H9 (cell line): ENCODE data around the gene ROR1. TPM values are rescaled to one million over a fixed set of nuclear protein-coding genes. Genes with fewer than 3 reads are reported as not detected.

Experiments used
- DNase-seq: peaks from one replicate; pipeline ENCODE4 v3.0.0-alpha.2; 2017
- H2AFZ ChIP-seq: one replicate; pipeline ENCODE4 v1.6.1; 2013; ENCODE audit warnings: mild to moderate bottlenecking, low read length, control low read depth, moderate library complexity
- H2AK5ac ChIP-seq: 2 replicates; pipeline ENCODE4 v1.6.1; 2013; ENCODE audit warnings: low read length, control low read depth, mixed read lengths; ENCODE audit not compliant: insufficient read length
- H2BK120ac ChIP-seq: one replicate; pipeline ENCODE4 v1.6.1; 2013; ENCODE audit warnings: low read depth, mild to moderate bottlenecking, low read length, control low read depth, inconsistent platforms; ENCODE audit not compliant: poor library complexity, severe bottlenecking
- H2BK12ac ChIP-seq: 2 replicates; pipeline ENCODE4 v1.6.1; 2013; ENCODE audit warnings: low read length, control low read depth, mixed read lengths, low read depth; ENCODE audit not compliant: insufficient read length
- H2BK15ac ChIP-seq: 2 replicates; pipeline ENCODE4 v1.6.1; 2013; ENCODE audit warnings: low read depth, low read length, control low read depth
- H2BK20ac ChIP-seq: one replicate; pipeline ENCODE4 v1.6.1; 2013; ENCODE audit warnings: low read depth, mild to moderate bottlenecking, low read length, control low read depth, inconsistent platforms; ENCODE audit not compliant: poor library complexity, severe bottlenecking
- H2BK5ac ChIP-seq: 2 replicates; pipeline ENCODE4 v1.6.1; 2013; ENCODE audit warnings: low read length, control low read depth, mixed read lengths; ENCODE audit not compliant: insufficient read length
- H3K14ac ChIP-seq: 2 replicates; pipeline ENCODE4 v1.6.1; 2013; ENCODE audit warnings: low read length, control low read depth; ENCODE audit not compliant: insufficient read depth
- H3K18ac ChIP-seq: 2 replicates; pipeline ENCODE4 v1.6.1; 2013; ENCODE audit warnings: low read depth, mild to moderate bottlenecking, mixed read lengths, low read length, control low read depth; ENCODE audit not compliant: insufficient read length
- H3K23ac ChIP-seq: 2 replicates; pipeline ENCODE4 v1.6.1; 2013; ENCODE audit warnings: low read length, control low read depth, mixed read lengths, low read depth; ENCODE audit not compliant: insufficient read length
- H3K23me2 ChIP-seq: 2 replicates; pipeline ENCODE4 v1.6.1; 2013; ENCODE audit warnings: low read depth, mild to moderate bottlenecking, mixed read lengths, low read length, control low read depth; ENCODE audit not compliant: insufficient read length, poor library complexity, severe bottlenecking
- H3K27ac ChIP-seq: 2 replicates; pipeline ENCODE4 v1.5.1; 2013; ENCODE audit warnings: low read length, control low read depth, mixed read lengths, low read depth; ENCODE audit not compliant: insufficient read length
- H3K27me3 ChIP-seq: 2 replicates; pipeline ENCODE4 v1.6.1; 2013; ENCODE audit warnings: low read length, control low read depth, inconsistent platforms; ENCODE audit not compliant: insufficient read depth
- H3K4ac ChIP-seq: 2 replicates; pipeline ENCODE4 v1.6.1; 2013; ENCODE audit warnings: low read depth, mild to moderate bottlenecking, control low read depth, inconsistent platforms, low read length, moderate library complexity
- H3K4me1 ChIP-seq: 2 replicates; pipeline ENCODE4 v1.6.1; 2013; ENCODE audit warnings: low read length, control low read depth, inconsistent platforms; ENCODE audit not compliant: insufficient read depth
- H3K4me2 ChIP-seq: 2 replicates; pipeline ENCODE4 v1.6.1; 2013; ENCODE audit warnings: low read length, control low read depth, mixed read lengths; ENCODE audit not compliant: insufficient read length, insufficient read depth
- H3K56ac ChIP-seq: 2 replicates; pipeline ENCODE4 v1.6.1; 2013; ENCODE audit warnings: low read depth, mild to moderate bottlenecking, mixed read lengths, low read length, control low read depth; ENCODE audit not compliant: insufficient read length
- H3K79me1 ChIP-seq: 2 replicates; pipeline ENCODE4 v1.6.1; 2013; ENCODE audit warnings: low read depth, mild to moderate bottlenecking, moderate library complexity, low read length, control low read depth, inconsistent platforms; ENCODE audit not compliant: insufficient read depth, poor library complexity, severe bottlenecking
- H3K79me2 ChIP-seq: 2 replicates; pipeline ENCODE4 v1.6.1; 2013; ENCODE audit warnings: low read length, control low read depth, inconsistent platforms; ENCODE audit not compliant: insufficient read depth
- H3K9ac ChIP-seq: 2 replicates; pipeline ENCODE4 v1.6.1; 2013; ENCODE audit warnings: low read length, control low read depth, mixed read lengths; ENCODE audit not compliant: insufficient read length; ENCODE audit errors: extremely low read depth
- H3K9me3 ChIP-seq: one replicate; pipeline ENCODE4 v1.6.1; 2013; ENCODE audit warnings: low read depth, low read length, inconsistent platforms; ENCODE audit not compliant: control insufficient read depth
- H3T11ph ChIP-seq: one replicate; pipeline ENCODE4 v1.6.1; 2013; ENCODE audit warnings: mild to moderate bottlenecking, low read length, control low read depth, inconsistent platforms
- H4K20me1 ChIP-seq: one replicate; pipeline ENCODE4 v1.6.1; 2013; ENCODE audit not compliant: control insufficient read depth, insufficient read length, insufficient read depth
- H4K5ac ChIP-seq: 2 replicates; pipeline ENCODE4 v1.6.1; 2013; ENCODE audit warnings: low read depth, mild to moderate bottlenecking, mixed read lengths, low read length, control low read depth; ENCODE audit not compliant: insufficient read length
- H4K8ac ChIP-seq: replicated peaks from 2 replicates; pipeline ENCODE4 v1.6.1; 2013; ENCODE audit warnings: low read length, control low read depth, mixed read lengths, low read depth; ENCODE audit not compliant: insufficient read length
- H4K91ac ChIP-seq: 2 replicates; pipeline ENCODE4 v1.6.1; 2013; ENCODE audit warnings: low read depth, mild to moderate bottlenecking, moderate library complexity, mixed read lengths, low read length, control low read depth; ENCODE audit not compliant: insufficient read length
- H3K27ac Mint-ChIP-seq, 3 experiments: 2 replicates in 2 of 3; 3 replicates in 1 of 3; pipeline ENCODE4 v1.8.0; 2020 to 2021; ENCODE audit warnings: mixed read lengths in 3 of 3, mild to moderate bottlenecking in 1 of 3, moderate library complexity in 1 of 3
- H3K27me3 Mint-ChIP-seq: 2 replicates; pipeline ENCODE4 v1.8.0; 2021; ENCODE audit warnings: low read depth, mild to moderate bottlenecking, moderate library complexity, mixed read lengths
- H3K36me3 Mint-ChIP-seq, 3 experiments: 2 replicates in 2 of 3; 3 replicates in 1 of 3; pipeline ENCODE4 v1.8.0; 2020 to 2021; ENCODE audit warnings: low read depth in 3 of 3, mixed read lengths in 3 of 3; ENCODE audit not compliant: insufficient read depth in 1 of 3
- H3K4me1 Mint-ChIP-seq, 2 experiments: 2 replicates each; pipeline ENCODE4 v1.8.0; 2020; ENCODE audit warnings: mixed read lengths in 2 of 2
- H3K4me3 Mint-ChIP-seq, 2 experiments: 2 replicates in 1 of 2; 3 replicates in 1 of 2; pipeline ENCODE4 v1.8.0; 2020 to 2021; ENCODE audit warnings: mild to moderate bottlenecking in 2 of 2, mixed read lengths in 2 of 2, moderate library complexity in 1 of 2
- H3K9me3 Mint-ChIP-seq, 2 experiments: 2 replicates in 1 of 2; 3 replicates in 1 of 2; pipeline ENCODE4 v1.8.0; 2020; ENCODE audit warnings: mild to moderate bottlenecking in 2 of 2, mixed read lengths in 2 of 2, moderate library complexity in 1 of 2
- CTCF ChIP-seq: fragments of 200-600 bp; sonication (generic); conservative IDR thresholded peaks from 3 replicates; pipeline ENCODE4 v1.8.0; 2021; ENCODE audit warnings: antibody characterized with exemption, mild to moderate bottlenecking
- WGBS: extraction: QIAGEN DNeasy Blood & Tissue Kit; methylation state at CpG from one replicate; pipeline ENCODE4 v1.1.7; 2013; ENCODE audit warnings: missing lambda C conversion rate, low lambda C conversion rate, mixed read lengths; ENCODE audit not compliant: insufficient read length; ENCODE audit errors: extremely low coverage; 5-methylcytosine and 5-hydroxymethylcytosine counted together
- total RNA-seq: library from RNA; stranded (reverse); gene quantifications from 2 replicates; pipeline ENCODE4 v1.2.1, GENCODE V29; 2021

ROR1 gene
- total RNA-seq, 1 experiment from 2014 or later: 75.9 TPM

- H3K27me3 ChIP-seq: no peaks in the 10 kb centered on the region
- Mint-ChIP-seq H3K27ac (peak overlapping the region in 1 of 3 experiments; percentile 70; a peak in 2 of 7 replicates), H3K36me3 (peaks cover 0 to 3% (median 0%) of the 10 kb centered on the region in 3 experiments; a peak in 4 of 7 replicates), H3K4me3 (no peak overlapping the region), H3K4me1 (peaks cover 5 to 9% of the 10 kb centered on the region in 2 experiments; a peak in 3 of 4 replicates), H3K27me3 (no peaks in the 10 kb centered on the region), H3K9me3 (peaks cover 11 to 14% of the 10 kb centered on the region in 2 experiments; a peak in 4 of 5 replicates)
- no peaks in the 10 kb centered on the region for H3K79me1 ChIP-seq
- DNase-seq: no peak
- no peak overlapping the region for H3K56ac ChIP-seq
- no peak overlapping the region for H2AK5ac ChIP-seq
- no peak overlapping the region for H3K4me2 ChIP-seq
- no peak overlapping the region for H2BK120ac ChIP-seq
- H3K79me2 ChIP-seq: no peaks in the 10 kb centered on the region
- no peak overlapping the region for H2BK15ac ChIP-seq
- no peak overlapping the region for H3K23ac ChIP-seq
- no peaks in the 10 kb centered on the region for H3K4me1 ChIP-seq
- H2AFZ ChIP-seq: no peak overlapping the region
- no peak overlapping the region; the same call in 1 of the 2 replicates for H3K14ac ChIP-seq
- no peak overlapping the region for H3K4ac ChIP-seq
- no peak overlapping the region for H3K9ac ChIP-seq
- H2BK20ac ChIP-seq: no peak overlapping the region
- WGBS: no CpG with 5 or more reads among the region's 8 CpGs
- H3K18ac ChIP-seq: no peak overlapping the region
- no peak overlapping the region for H4K8ac ChIP-seq
- H2BK5ac ChIP-seq: no peak overlapping the region
- no peaks in the 10 kb centered on the region for H3K9me3 ChIP-seq
- no peak for TF ChIP-seq CTCF
- no peak overlapping the region for H4K91ac ChIP-seq
- no peaks in the 10 kb centered on the region for H4K20me1 ChIP-seq
- no peak overlapping the region for H3K27ac ChIP-seq
- no peak overlapping the region for H2BK12ac ChIP-seq
- H4K5ac ChIP-seq: no peak overlapping the region
- no peak overlapping the region for H3T11ph ChIP-seq
- H3K23me2 ChIP-seq: no peaks in the 10 kb centered on the region
Measured at GRCh38 chr1:64196074-64196870, 422.5 kb downstream of the ROR1 start.
